ENCODE measurements around the gene NXN. TPM values are rescaled to one million over a fixed set of nuclear protein-coding genes. Genes with fewer than 3 reads are reported as not detected.

The NXN gene
- total RNA-seq, 4 donors from 2014 or later, result 11.3 to 51.6 (median 31.8) TPM

DNA sequence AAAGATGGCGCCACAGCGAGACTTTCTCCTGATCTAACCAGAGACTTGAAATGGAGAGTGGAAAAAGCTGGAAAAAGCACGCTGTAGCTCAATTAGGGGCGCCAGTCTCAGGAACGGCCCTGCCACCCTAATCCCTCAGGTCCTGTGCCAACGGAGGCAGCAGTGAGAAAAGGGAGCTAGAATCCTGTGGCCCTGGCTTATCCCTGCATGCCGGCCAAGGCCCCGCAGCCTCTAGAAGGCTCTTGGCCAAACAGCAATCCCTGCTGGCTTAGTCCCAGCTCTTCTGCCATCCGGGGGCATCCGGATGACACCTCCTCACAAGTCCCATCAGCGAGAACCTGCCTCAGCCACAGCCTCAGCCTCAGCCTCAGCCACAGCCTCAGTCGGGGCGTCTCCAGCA lies 127.7 kb downstream of the NXN start:
- DNase-seq (ENCODE audit: low spot score in 2 of 2), result no peak
- WGBS, 2 donors, result 74 to 84% methylated on average over 13 of the region's 13 CpGs
- no peak overlapping the region for H3K4me3 ChIP-seq (ENCODE audit: low read depth, poor library complexity, severe bottlenecking)
- intact Hi-C loops (cut with DNase I; ENCODE audit: low total_unique reads), result no loop called here
- TF ChIP-seq POLR2A (IDR thresholded peaks at IDR 0.05), result no peak
- TF ChIP-seq, protein P1, sequence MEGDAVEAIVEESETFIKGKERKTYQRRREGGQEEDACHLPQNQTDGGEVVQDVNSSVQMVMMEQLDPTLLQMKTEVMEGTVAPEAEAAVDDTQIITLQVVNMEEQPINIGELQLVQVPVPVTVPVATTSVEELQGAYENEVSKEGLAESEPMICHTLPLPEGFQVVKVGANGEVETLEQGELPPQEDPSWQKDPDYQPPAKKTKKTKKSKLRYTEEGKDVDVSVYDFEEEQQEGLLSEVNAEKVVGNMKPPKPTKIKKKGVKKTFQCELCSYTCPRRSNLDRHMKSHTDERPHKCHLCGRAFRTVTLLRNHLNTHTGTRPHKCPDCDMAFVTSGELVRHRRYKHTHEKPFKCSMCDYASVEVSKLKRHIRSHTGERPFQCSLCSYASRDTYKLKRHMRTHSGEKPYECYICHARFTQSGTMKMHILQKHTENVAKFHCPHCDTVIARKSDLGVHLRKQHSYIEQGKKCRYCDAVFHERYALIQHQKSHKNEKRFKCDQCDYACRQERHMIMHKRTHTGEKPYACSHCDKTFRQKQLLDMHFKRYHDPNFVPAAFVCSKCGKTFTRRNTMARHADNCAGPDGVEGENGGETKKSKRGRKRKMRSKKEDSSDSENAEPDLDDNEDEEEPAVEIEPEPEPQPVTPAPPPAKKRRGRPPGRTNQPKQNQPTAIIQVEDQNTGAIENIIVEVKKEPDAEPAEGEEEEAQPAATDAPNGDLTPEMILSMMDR (IDR thresholded peaks at IDR 0.05), result no peak

DNA sequence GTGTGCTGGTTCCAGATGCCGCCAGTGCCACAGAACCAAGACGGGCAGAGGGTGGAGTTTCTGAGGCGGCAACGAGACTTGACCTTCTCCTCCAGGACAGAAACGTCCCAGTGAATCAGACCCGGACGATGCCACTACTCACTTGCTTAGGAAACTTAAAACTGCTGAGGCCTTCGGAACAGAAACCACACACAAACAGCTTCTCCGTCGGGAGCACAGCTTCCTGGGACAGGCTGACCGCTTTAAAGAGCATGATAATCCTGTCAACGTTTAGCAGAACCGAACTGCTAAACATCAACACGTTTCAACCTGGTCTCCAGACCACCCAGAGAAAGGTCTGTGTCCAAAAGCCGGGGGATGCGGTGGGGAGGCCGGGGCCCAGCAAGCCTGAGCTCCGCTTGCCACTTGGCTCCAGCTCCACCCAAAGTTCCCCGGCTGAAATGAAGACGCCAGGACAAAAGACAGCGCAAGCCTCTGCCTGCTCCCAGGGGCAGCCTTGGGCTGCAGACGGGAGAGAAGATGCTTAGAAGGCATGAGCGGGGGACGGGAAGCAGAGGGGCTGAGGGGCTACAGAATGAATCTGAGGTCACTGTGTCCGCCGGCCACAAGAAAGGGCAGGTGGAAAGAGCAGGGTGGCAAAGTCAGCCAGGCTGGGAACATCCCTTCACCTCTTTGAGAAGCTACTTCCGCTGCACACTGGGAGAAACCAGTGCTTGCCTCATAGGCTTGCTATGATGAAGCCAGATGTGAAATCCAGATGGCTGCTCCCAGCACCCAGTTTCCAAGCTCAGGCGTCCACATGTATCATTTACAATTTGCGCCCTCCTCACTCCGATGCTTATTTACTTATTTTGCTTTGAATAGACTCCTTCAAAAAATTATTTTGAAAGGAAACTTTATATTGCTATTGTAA lies 128.5 kb downstream of the NXN start:
- no peak for DNase-seq (ENCODE audit: low spot score in 2 of 2)
- WGBS, 2 donors, result 36 to 45% methylated on average over 30 of the region's 30 CpGs
- intact Hi-C loops (cut with DNase I; ENCODE audit: low total_unique reads), result no loop called here
- TF ChIP-seq POLR2A (IDR thresholded peaks at IDR 0.05), result no peak
- TF ChIP-seq, protein P1 (IDR thresholded peaks at IDR 0.05), result no peak
- no peak overlapping the region for H3K4me3 ChIP-seq (ENCODE audit: low read depth, poor library complexity, severe bottlenecking)

DNA sequence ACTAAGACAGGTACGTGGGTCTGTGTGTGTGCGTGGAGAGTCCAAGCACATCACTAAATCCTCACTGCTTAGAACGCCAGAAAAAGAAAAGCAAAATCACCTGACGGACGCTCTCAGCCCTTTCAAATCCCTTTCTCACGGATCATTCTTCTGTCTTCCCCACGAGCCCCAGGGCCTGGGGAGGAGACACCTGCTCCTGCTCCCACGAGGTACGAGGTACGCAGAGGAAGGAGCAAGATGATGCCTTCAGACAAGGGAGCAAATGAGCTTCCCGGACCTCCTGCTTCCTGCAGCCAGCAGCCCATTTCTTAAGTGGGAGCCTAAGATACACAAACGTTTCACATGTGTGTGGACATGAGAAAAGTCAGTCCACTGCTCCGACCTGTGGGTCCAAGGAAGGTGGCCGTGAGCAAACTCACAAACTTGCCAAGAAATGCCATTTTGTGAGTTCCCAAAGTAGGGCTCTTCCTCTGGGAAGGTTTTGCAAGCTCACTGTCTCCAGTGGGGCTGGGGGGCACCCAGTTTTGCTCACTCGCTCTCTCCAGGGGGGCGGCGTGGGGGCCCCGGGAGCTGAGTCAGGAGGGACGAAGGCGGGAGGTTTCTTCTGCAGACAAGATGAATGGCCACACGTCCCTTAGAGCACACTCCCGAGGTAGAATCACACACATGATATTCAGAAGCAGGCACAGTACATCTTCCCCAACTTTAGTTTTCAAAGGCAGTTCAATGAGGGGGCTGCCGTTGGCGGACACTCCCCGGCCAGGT lies 129.3 kb downstream of the NXN start:
- no peak for TF ChIP-seq POLR2A (IDR thresholded peaks at IDR 0.05)
- TF ChIP-seq, protein P1 (IDR thresholded peaks at IDR 0.05), result no peak
- 80 to 83% methylated on average over 20 to 25 of the region's 25 CpGs for WGBS, 2 donors
- H3K4me3 ChIP-seq (ENCODE audit: low read depth, poor library complexity, severe bottlenecking), result no peak overlapping the region
- intact Hi-C loops (cut with DNase I; ENCODE audit: low total_unique reads), result no loop called here
- no peak for DNase-seq (ENCODE audit: low spot score in 2 of 2)

DNA sequence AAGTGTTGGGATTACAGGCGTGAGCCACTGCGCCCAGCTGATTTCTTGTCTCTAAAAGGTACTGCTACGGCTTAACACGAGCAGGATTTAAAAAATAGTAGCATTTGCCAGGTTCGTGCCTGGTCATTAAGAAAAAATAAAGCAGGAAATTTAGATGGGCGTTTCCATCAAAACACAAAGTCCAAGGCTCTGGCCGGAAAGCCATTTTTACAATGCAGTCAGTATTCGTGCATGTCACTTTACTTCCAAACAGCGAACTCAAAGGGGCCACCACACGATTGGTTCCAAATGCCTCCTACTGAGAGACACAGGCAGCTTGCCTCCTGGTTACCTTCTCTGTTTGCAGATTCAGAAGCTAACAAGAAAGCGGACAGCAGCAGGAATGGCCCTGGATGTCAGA lies 131.2 kb downstream of the NXN start:
- 71 to 80% methylated on average over 11 of the region's 11 CpGs for WGBS, 2 donors
- DNase-seq (ENCODE audit: low spot score in 2 of 2), result no peak
- H3K4me3 ChIP-seq (ENCODE audit: low read depth, poor library complexity, severe bottlenecking), result no peak overlapping the region
- intact Hi-C loops (cut with DNase I; ENCODE audit: low total_unique reads), result no loop called here
- no peak for TF ChIP-seq POLR2A (IDR thresholded peaks at IDR 0.05)
- TF ChIP-seq, protein P1 (IDR thresholded peaks at IDR 0.05), result no peak

DNA sequence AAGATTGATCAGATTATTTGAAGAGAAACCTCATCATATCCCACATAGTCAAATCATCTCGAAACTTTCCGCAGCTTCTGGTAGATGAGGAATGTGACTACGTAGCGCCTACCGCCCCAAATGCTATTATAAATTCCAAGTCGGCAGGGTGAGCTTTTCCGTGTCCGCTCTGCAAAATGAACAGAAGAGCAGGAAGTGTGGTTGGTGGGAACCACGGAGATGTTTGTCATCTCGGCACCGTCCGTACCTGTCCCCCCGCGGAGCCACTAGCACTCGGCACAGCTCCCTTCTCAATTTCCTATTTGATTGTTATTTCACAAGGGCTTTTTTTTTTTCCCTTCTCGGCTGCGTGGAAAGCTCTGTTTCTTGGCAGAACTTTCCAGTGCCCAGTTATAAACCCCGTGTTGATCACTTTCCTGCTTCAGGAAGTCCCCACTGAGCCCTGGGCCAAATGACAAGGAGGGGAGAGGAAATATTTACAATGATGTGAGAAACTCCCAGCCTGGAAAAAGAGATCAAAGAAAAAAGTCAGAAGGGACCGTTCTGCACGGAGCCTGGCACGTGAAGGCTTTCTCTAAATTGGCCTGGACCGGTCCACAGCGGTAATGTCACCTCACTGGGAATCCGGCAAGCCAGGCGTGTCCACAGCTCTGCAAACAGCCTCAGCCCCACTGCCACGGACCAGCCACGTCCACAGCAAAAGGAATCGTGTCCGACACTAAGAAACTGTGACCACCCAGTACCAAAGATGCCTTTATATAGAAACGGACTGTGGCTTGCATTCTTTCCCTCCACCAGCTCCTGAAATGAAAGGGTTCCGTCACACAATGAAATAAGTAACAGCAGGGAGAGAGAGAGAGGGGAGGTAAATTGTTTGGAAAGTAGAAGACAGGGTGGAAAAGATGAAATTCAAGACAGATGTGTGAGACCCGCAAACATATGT lies 132.4 kb downstream of the NXN start:
- no peak for DNase-seq (ENCODE audit: low spot score in 2 of 2)
- 32 to 41% methylated on average over 32 of the region's 32 CpGs for WGBS, 2 donors
- H3K4me3 ChIP-seq (ENCODE audit: low read depth, poor library complexity, severe bottlenecking), result no peak overlapping the region
- intact Hi-C loops (cut with DNase I; ENCODE audit: low total_unique reads), result no loop called here
- TF ChIP-seq POLR2A (IDR thresholded peaks at IDR 0.05), result no peak
- TF ChIP-seq, protein P1 (IDR thresholded peaks at IDR 0.05), result no peak
